K562 (cell line): Measurements from ENCODE around the gene LRRC14B. TPM values are rescaled to one million over a fixed set of nuclear protein-coding genes. Genes with fewer than 3 reads are reported as not detected.

Experiments used
- CXXC5 ChIP-seq: fragments of 250-450 bp; sonication (Bioruptor Pico); IDR thresholded peaks from 2 replicates; pipeline ENCODE4 v1.8.0; 2022; ENCODE audit warnings: inconsistent platforms, mild to moderate bottlenecking, moderate library complexity
- ZNF384 ChIP-seq: IDR thresholded peaks from 2 replicates; pipeline ENCODE4 v1.6.1; 2012; ENCODE audit warnings: low read depth, low read length, improper control_type of control experiment
- ZNF830 ChIP-seq: fragments of 250-450 bp; sonication (Bioruptor Pico); IDR thresholded peaks from 2 replicates; pipeline ENCODE4 v1.5.0; 2021; ENCODE audit warnings: mild to moderate bottlenecking
- polyA plus RNA-seq, 8 experiments: library from polyadenylated mRNA; depleted of rRNA in 4 of 8; stranded (reverse) in 5 of 8; unstranded in 3 of 8; fragments of >200 nt; fragmentation: Nextera tagmentation in 2 of 8; fragmentation: Illumina TruSeq in 1 of 8; extraction: Ambion mirVana in 2 of 8; extraction: Trizol in 1 of 8; gene quantifications; 2 replicates each; pipeline versions ENCODE4 v1.2.1 to v1.2.3, GENCODE V29; 2011 to 2014; ENCODE audit warnings: inconsistent platforms in 1 of 8, missing spikeins in 1 of 8
- total RNA-seq, 7 experiments: library from RNA; depleted of rRNA in 6 of 7; stranded (reverse); fragments of >200 nt in 6 of 7; fragmentation: Illumina TruSeq in 2 of 7; extraction: Trizol in 2 of 7; gene quantifications; 2 replicates each; pipeline versions ENCODE4 v1.2.1 to v1.2.3, GENCODE V29; 2011 to 2021; ENCODE audit warnings: low replicate concordance in 1 of 7
- TF ChIP-seq, protein P1 (sequence below): fragments of 250-450 bp; sonication (Bioruptor Pico); IDR thresholded peaks from 2 replicates; pipeline ENCODE4 v1.4.0; 2020; ENCODE audit warnings: mild to moderate bottlenecking, moderate library complexity
- TF ChIP-seq, protein P2 (sequence below): fragments of 450-650 bp; IDR thresholded peaks from 2 replicates; pipeline ENCODE4 v1.6.1; 2017; ENCODE audit warnings: antibody characterized with exemption
- TF ChIP-seq, protein P3 (sequence below), 2 experiments: fragments of 450-650 bp; formaldehyde crosslinking in 1 of 2; IDR thresholded peaks; 2 replicates each; pipeline versions ENCODE4 v1.4.0 to v1.6.1; 2014 to 2020; ENCODE audit warnings: mild to moderate bottlenecking in 2 of 2, borderline replicate concordance in 1 of 2, low read depth in 1 of 2
- TF ChIP-seq, protein P4 (sequence below): fragments of 200-800 bp; sonication (Bioruptor generic); IDR thresholded peaks from 2 replicates; pipeline ENCODE4 v1.6.1; 2017; ENCODE audit warnings: missing genetic modification characterization, missing compliant biosample characterization

The LRRC14B gene
- total and polyA plus RNA-seq, 9 of the 15 experiments (the other 6 are each of a cell fraction or from before 2014, with no cell fraction given): not detected

DNA sequence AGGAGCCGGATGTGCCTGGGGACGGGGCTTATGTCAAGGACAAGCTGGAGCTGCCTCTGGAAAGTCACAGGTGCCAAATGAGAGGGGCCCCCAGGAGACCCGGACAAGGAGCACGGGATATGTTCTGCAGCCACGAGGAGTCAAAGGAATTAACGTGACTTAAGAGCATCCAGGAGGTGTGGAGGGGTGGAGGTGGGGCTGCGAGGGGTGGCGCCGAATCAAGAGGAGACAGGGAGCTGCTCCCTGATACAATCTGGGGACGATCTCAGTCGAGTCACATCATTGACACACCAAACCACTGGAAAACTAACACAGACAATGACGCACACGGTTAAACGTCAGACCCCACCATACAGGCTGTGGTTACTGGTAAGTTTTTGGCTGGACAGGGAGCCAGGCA, 16.3 kb downstream of the LRRC14B start (continued):
- TF ChIP-seq, protein P1, sequence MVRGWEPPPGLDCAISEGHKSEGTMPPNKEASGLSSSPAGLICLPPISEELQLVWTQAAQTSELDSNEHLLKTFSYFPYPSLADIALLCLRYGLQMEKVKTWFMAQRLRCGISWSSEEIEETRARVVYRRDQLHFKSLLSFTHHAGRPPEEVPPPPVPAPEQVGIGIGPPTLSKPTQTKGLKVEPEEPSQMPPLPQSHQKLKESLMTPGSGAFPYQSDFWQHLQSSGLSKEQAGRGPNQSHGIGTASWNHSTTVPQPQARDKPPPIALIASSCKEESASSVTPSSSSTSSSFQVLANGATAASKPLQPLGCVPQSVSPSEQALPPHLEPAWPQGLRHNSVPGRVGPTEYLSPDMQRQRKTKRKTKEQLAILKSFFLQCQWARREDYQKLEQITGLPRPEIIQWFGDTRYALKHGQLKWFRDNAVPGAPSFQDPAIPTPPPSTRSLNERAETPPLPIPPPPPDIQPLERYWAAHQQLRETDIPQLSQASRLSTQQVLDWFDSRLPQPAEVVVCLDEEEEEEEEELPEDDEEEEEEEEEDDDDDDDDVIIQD (CRISPR knock-in tag): no peak
- TF ChIP-seq CXXC5 (CRISPR knock-in tag): no peak
- TF ChIP-seq ZNF384: no peak
- TF ChIP-seq, protein P2, sequence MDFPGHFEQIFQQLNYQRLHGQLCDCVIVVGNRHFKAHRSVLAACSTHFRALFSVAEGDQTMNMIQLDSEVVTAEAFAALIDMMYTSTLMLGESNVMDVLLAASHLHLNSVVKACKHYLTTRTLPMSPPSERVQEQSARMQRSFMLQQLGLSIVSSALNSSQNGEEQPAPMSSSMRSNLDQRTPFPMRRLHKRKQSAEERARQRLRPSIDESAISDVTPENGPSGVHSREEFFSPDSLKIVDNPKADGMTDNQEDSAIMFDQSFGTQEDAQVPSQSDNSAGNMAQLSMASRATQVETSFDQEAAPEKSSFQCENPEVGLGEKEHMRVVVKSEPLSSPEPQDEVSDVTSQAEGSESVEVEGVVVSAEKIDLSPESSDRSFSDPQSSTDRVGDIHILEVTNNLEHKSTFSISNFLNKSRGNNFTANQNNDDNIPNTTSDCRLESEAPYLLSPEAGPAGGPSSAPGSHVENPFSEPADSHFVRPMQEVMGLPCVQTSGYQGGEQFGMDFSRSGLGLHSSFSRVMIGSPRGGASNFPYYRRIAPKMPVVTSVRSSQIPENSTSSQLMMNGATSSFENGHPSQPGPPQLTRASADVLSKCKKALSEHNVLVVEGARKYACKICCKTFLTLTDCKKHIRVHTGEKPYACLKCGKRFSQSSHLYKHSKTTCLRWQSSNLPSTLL: no peak
- no peak for TF ChIP-seq ZNF830 (CRISPR knock-in tag)
- TF ChIP-seq, protein P3, sequence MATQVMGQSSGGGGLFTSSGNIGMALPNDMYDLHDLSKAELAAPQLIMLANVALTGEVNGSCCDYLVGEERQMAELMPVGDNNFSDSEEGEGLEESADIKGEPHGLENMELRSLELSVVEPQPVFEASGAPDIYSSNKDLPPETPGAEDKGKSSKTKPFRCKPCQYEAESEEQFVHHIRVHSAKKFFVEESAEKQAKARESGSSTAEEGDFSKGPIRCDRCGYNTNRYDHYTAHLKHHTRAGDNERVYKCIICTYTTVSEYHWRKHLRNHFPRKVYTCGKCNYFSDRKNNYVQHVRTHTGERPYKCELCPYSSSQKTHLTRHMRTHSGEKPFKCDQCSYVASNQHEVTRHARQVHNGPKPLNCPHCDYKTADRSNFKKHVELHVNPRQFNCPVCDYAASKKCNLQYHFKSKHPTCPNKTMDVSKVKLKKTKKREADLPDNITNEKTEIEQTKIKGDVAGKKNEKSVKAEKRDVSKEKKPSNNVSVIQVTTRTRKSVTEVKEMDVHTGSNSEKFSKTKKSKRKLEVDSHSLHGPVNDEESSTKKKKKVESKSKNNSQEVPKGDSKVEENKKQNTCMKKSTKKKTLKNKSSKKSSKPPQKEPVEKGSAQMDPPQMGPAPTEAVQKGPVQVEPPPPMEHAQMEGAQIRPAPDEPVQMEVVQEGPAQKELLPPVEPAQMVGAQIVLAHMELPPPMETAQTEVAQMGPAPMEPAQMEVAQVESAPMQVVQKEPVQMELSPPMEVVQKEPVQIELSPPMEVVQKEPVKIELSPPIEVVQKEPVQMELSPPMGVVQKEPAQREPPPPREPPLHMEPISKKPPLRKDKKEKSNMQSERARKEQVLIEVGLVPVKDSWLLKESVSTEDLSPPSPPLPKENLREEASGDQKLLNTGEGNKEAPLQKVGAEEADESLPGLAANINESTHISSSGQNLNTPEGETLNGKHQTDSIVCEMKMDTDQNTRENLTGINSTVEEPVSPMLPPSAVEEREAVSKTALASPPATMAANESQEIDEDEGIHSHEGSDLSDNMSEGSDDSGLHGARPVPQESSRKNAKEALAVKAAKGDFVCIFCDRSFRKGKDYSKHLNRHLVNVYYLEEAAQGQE (IDR thresholded peaks at IDR 0.05; ENCODE audit: borderline replicate concordance): no peak
- TF ChIP-seq, protein P3 (CRISPR knock-in tag; IDR thresholded peaks at IDR 0.05; ENCODE audit: low read depth): no peak
- TF ChIP-seq, protein P4, sequence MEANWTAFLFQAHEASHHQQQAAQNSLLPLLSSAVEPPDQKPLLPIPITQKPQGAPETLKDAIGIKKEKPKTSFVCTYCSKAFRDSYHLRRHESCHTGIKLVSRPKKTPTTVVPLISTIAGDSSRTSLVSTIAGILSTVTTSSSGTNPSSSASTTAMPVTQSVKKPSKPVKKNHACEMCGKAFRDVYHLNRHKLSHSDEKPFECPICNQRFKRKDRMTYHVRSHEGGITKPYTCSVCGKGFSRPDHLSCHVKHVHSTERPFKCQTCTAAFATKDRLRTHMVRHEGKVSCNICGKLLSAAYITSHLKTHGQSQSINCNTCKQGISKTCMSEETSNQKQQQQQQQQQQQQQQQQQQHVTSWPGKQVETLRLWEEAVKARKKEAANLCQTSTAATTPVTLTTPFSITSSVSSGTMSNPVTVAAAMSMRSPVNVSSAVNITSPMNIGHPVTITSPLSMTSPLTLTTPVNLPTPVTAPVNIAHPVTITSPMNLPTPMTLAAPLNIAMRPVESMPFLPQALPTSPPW (CRISPR knock-in tag): 0 out of 2 replicates have a peak, but pooled peaks have one; percentile 22
